GM19099 (cell line): ENCODE measurements around the gene RASAL3.

Experiments
- POLR2A ChIP-seq: IDR thresholded peaks from 3 replicates; pipeline ENCODE4 v1.6.1; 2011; ENCODE audit warnings: low read depth; ENCODE audit not compliant: insufficient read length; ENCODE audit errors: extremely low read depth

RASAL3 gene

DNA sequence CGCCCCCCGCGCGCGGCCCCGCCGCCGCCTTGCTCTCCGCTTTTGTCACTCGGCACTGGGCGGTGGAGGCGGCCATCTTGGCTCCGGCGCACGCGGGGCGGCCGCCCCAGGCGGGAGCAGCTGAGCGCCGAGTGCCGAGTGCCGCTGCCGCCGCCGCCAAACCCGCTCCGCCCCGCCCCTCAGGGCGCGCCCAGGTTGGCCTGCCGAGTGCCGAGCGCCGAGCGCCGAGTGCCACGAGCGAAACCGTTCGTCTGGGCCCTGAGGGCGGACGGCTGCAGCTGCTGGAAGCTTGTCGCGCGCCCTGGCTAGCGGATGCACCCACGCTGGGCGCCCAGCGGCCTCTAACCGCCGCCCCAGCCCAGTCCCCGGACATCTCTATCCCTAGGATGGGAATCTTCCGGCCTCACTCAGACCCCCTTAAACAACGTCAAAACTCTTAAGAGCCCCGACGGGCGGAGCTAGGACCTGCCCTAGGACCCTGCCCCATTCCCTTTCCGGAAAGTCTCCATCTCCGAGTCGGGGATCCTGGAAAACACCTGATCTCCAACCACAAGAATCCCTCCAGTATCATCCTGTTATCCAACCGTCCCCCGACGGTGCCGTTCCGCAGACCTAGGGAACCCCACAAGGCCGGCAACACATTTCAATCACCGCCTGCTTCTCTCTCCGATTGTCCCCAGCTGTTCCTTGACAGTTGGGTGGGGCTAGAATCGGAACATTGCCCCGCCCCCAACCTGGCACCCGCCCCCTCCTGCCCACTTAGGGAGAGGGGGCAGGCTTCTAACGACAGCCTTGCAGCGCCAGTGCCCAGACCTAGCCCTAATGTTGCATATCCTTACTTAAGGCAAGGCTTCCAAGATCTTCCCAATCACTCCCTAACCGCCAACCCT lies 31.5 kb downstream of the RASAL3 start:
- TF ChIP-seq POLR2A = peak; percentile 81

DNA sequence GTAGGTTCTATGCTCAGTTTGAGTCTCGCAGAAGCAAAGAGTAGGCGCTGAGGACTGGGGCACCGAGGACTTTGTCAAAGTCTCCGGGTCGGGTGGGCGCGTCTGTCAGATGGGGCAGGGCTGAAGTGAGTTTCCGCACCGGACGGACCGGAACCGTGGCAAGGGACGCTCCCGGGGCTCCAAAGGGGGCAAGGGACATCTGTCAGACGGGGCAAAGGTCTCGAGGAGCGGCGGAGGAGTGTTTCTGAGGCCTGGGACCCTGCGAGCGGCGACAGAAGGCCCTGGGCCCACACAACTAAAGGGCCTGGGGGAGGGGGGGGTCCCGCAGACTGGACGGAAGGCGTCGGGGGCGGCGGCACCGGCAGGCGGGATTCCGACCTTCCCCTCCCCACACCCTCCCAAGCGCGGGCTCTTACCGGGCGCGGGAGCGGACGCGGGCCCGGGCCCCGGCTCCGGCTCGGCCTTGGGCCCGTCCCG lies 32.3 kb downstream of the RASAL3 start:
- no peak for TF ChIP-seq POLR2A

DNA sequence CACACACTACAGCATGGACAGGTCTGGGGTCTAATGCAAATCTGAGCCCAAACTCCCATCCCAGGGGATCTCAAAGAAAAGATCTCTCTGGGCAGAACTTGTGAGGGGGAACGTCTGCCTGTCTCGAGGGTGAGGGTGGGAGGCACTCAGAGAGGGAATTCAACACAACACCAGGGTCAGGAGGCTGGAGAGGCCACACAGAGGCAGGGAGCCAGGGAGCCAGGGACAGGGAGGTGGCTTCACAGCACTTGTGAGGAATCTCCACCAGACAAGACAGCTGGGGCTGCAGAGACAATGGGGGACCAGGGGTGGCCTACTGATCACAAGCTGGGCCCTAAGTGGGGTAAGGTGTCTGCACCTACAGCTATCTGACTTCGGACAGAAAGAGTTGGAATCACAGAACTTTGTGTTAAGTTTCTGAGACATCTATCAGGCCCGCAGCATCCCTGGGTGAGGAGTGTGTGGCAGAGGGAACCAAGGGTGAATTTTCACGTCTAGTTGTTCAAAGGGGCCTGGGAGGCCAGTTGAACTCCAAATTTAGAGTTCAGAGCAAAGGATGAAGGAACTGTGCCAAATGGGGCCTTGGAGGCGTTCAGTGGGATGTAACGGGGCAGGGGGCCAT lies 32.8 kb downstream of the RASAL3 start:
- no peak for TF ChIP-seq POLR2A

DNA sequence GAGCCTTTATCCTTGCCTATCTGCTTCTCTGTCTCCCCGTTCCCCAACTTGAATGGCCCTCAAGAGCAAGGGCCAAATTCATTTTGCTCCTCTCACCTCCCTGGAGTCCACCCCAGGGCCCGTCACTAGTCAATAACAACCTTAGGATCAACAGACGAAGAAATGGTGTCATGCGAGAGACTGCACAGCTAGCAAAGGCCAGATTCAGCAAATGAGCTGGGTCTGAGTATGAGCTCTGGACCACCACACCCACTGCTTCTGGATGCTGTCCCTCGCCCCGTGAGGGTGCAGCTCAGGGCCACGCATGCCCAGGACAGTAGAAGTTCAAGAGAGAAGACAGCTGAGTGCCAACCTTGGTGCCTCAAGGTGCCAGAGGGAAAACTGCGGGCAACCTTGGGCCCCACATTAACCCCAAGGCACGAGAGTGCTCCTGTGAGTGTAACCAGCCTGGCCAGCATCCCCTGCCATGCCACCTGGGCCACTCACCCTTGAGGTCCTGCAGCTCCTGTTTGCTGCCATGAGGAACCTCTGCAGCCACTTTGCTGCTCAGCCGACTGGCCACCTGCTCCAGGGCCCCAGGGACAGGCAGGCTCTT lies 33.7 kb downstream of the RASAL3 start:
- no peak for TF ChIP-seq POLR2A

DNA sequence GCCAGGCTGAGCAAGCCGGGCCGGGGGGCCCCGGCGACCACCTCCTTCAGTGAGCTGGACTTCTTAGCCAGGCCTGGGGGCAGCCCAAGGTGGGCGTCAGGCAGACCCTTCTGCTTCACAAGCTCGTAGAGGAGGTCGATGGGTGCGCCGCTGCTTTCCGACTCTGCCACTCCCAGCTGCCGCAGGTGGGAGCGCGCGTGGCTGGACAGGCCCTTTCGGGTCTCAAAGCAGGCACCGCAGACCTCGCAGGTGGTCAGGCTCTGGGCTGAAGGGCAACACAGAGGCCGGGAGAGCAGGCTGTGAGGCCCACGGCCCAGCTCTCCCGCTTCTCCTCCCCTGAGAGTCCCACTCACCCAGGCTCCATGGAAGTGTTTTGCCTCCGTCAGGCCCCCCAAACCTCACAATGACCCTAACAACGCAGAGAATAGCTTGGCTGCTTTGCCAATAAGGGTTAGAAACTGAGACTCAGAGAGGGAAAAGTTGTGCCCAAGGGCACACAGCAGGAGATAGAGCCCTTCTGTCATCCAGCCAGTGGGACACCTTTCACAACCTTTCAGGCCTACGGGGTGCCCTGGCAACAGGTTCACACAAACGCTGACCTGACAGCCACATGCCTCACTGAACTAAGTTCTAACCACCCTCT lies 34.4 kb downstream of the RASAL3 start:
- no peak for TF ChIP-seq POLR2A

DNA sequence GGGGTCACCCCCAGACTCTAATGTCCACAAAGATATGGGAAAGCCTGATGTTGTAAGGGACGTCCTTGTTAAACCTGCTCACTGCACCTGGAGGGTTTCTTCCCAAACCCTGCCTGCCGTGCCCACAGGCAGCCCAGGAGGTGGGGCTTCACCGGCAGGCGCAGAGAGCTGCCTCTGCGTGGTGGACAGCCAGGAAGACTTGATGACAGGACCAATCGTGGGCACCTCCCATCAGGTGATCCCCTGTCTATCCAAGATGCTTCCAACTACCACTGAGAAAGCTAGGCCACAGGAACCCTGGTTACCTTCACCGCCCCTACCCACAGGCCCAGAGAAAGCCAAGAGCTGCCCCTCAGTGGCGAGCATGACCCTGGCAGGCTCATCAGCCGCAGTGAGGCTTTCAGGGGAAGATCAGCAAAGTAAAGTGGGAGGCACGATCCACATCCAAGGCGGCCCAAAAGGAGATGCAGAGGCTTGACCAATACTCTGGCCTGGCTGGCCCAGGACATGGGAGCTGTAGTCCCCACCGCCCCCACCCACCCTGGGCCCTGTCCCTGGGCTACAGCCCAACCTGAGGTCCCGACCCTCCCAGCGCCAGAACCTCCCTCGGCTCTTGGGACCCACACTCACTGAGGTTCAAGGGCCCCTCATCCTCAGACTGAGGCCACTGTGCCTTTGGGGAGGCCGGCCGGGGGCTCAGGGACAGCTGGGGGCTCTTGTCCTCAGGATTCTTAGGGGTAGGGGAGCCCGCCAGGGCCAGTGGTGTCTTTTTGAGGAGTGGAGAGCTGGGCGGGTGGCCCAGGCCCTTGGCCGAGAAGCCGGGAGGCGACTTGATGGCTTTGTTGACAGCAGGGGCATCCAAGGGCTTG lies 35.2 kb downstream of the RASAL3 start:
- no peak for TF ChIP-seq POLR2A

DNA sequence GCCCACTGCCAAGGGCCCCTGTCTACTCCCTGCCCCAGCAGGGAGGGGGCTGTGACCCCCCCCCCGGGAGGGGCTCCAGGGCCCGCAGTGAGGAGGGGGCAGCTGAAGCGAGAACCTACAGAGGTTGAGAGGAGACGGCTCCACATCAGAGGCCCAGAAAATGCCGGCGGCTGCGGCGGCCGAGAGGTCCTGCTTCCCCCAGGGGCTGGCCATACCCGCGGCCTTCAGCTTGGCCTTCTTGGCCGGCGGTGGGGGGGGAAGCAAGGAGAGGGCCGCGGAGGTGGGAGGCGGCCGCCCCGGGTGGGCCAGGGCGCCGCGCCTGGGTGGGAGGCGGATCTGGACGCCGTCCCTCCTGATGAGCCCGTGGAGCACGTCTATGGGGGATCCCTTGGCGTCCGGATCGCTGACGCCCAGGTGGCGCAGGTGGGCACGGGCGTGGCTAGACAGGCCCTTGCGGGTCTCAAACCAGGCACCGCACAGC lies 36.3 kb downstream of the RASAL3 start:
- no peak for TF ChIP-seq POLR2A

DNA sequence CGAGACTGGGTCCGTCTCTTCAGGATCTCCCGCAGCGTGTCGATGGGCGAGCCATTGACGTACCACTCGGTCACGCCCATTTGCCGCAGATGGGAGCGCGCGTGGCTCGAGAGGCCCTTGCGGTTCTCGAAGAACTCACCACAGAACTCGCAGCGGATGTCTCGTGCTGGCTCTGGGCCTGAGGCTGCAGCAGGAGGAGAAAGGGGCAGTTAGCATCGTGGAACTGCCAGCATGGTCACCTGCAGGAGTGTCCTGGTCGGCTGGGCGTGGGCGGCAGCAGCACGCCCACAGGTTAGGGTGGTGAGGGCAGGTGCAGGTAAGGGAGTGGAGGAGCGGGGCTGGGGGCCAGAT lies 37.0 kb downstream of the RASAL3 start:
- TF ChIP-seq POLR2A = no peak

DNA sequence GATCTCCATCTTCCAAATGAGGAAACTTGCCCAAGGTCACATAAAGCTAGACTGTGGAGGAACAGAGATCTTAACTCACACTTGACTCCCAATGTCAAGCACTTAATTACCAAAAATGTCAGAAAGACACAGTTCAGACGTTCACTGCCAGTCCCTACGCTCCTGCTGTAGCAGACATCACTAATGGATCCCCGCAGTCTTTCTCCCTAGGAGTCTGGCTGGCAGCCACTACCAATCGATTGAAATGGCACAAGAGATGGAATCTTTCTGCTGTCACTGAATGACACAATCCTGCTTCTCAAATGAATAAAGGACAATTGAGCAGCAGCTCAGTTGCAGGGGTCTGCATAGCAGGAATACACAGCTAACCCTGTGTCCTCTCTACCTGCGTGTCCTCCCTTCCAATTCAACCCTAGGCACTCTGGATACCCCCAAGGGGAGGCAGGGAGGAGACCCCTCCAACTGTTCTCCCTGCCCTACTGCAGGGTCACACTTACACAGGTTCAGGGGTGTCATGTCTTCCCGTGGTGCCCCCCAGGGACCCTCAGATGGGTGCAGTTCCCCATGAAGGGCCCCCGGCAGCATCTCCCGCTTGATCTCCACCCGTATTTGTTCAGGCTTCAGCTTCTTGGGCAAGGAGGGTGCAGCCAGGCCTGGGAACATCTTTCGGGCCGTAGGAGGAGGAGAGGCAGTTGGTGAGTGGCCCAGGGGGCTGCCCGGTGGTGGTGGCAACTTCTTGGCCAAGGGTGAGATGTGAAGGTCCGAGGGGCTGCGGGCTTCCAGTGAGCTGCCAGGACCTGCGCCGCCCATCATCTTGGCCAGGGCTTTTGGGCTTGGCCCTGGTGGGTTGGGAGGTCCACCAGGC lies 37.6 kb downstream of the RASAL3 start:
- TF ChIP-seq POLR2A = no peak

DNA sequence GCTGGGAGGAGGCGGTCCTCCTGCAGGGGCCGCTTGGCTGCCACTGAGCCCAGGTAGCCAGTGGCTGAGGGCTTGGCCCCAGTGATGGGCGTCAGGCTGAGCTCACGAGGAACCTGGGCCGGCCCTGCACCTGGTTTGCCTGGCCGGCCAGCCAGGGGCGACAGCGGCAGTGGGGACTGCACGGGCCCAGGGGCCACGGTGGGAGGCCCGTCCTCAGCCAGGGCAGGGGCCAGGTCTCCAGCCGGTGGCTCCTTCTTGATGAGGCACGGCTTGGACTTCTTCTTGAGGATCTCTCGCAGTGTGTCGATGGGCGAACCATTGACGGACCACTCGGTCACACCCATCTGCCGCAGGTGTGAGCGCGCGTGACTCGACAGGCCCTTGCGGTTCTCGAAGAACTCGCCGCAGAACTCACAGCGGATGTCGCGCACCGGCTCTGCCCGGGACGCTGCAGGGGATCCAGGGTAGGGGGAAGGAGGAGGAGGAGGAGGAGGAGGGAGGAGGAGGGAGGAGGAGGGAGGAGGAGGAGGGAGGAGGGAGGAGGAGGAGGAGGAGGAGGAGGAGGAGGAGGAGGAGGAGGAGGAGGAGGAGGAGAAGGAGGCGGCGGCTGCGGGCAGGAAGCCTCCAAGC lies 38.9 kb downstream of the RASAL3 start:
- no peak for TF ChIP-seq POLR2A

DNA sequence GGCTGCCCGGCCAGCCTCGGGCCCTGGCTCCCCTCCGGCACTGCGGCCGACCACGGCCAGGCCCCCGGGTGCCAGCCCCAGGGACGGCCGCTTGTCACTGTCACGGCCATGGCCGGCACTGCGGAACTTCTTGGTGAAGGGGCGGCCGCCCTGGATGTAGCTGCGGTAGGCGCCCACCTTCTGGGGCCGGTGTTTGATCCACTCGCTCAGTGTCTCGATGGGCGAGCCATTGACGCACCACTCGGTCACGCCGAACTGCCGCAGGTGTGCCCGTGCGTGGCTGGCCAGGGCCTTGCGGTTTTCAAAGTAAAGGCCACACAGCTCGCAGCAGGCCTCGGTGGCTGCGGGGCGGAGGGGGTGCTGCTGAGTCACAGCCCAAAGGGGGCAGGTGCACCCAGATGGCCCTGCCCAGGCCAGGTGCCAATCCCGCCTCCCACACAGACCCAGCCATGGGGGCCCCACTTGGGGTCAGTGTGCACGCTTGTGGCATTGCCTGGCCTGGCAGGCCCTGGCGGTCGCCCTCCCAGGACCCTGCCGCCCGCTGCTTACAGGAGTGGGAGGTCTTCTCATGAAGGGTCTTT lies 39.6 kb downstream of the RASAL3 start:
- no peak for TF ChIP-seq POLR2A

DNA sequence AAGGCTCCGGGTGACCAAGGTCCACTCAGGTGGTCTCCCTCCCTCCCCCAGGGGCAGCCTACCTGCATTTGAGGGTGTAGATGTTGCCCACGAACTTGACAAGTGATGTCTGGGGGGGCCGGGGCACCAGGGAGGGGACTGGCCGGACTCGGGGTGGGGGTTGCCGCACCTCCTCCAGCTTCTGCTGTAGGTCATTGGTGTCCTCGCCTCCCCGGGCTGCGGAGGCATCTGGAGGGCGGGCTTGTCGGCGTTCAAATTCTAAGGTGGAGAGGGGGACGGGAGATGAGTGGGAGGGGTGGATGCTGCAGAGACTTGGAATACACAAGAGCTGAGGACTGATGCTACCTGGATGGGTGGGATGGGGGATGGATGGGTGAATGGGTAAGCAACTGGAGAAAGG lies 40.2 kb downstream of the RASAL3 start:
- TF ChIP-seq POLR2A = no peak

DNA sequence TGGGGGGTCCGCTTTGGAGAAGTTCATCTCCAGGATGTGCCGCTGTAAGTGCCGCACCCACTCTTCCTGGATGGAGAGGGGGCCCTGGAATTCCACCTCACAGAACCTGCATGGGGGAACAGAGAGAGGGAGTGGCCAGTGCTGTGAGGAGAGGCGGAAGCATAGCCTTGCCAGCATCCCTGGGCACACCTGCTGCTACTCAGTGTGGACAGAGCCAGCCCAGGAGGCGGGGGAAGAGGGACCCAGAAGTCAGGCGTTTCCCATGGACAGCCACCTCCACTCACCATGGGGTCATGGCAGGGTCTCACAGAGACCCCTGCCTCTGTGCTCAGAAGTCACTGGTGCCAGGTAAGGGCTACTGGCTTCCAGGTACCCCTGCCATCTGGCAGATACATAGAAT lies 41.2 kb downstream of the RASAL3 start:
- TF ChIP-seq POLR2A = no peak
